NB4 (cell line): ENCODE results near the gene FCER2.
A peak's percentile ranks its signal among the peaks of the same experiment; 100 is the strongest.

Source experiments
- DNase-seq: peaks from one replicate; pipeline ENCODE4 v3.0.0; 2010; ENCODE audit warnings: low read depth
- H3K4me3 ChIP-seq: one replicate; pipeline ENCODE4 v1.5.1; 2011; ENCODE audit warnings: mild to moderate bottlenecking, low read depth, low read length, moderate library complexity
- CTCF ChIP-seq: IDR thresholded peaks from one replicate; pipeline ENCODE4 v1.5.1; 2012; ENCODE audit warnings: low read depth, low read length
- MAX ChIP-seq: IDR thresholded peaks from 2 replicates; pipeline ENCODE4 v1.6.1; 2011; ENCODE audit warnings: low read depth, low read length
- MYC ChIP-seq: IDR thresholded peaks from 2 replicates; pipeline ENCODE4 v1.6.1; 2011; ENCODE audit warnings: low read depth, low read length
- POLR2A ChIP-seq: IDR thresholded peaks from 2 replicates; pipeline ENCODE4 v1.6.1; 2011; ENCODE audit warnings: mild to moderate bottlenecking; ENCODE audit not compliant: insufficient read length; ENCODE audit errors: extremely low read depth

FCER2 gene

GRCh38 chr19:7658219-7658686 lies 43.7 kb downstream of the FCER2 start:
- TF ChIP-seq MYC (no peak), CTCF (no peak), POLR2A (no peak), MAX (no peak)
- no peak for DNase-seq
- no peak overlapping the region for H3K4me3 ChIP-seq

GRCh38 chr19:7657131-7657751 lies 44.7 kb downstream of the FCER2 start:
- H3K4me3 ChIP-seq: peak overlapping the region; percentile 23
- TF ChIP-seq MYC: peak; percentile 36; the same call in 1 of the 2 replicates
- TF ChIP-seq MAX: no peak; the same call in none of the 2 replicates
- peak; percentile 95 for DNase-seq

- H3K4me3 ChIP-seq: no peak overlapping the region
- DNase-seq: peak; percentile 84
- TF ChIP-seq CTCF: no peak
- TF ChIP-seq POLR2A: no peak
- 0 out of 2 replicates have a peak, but pooled peaks have one; percentile 12 for TF ChIP-seq MYC
- TF ChIP-seq MAX: no peak
Measured at GRCh38 chr19:7655581-7655980, 46.4 kb downstream of the FCER2 start.

GRCh38 chr19:7654401-7654800 lies 47.5 kb downstream of the FCER2 start:
- no peak for DNase-seq
- no peak for TF ChIP-seq CTCF
- no peak for TF ChIP-seq POLR2A
- TF ChIP-seq MAX: no peak
- TF ChIP-seq MYC: no peak
- no peak overlapping the region for H3K4me3 ChIP-seq

GRCh38 chr19:7652061-7652641 lies 49.8 kb downstream of the FCER2 start:
- DNase-seq: peak; percentile 99
- no peak overlapping the region for H3K4me3 ChIP-seq
- TF ChIP-seq MAX (peak; percentile 69), POLR2A (no peak), CTCF (peak; percentile 97), MYC (peak; percentile 82)

GRCh38 chr19:7650148-7650547 lies 51.8 kb downstream of the FCER2 start:
- no peak for TF ChIP-seq MAX
- TF ChIP-seq POLR2A: no peak
- no peak overlapping the region for H3K4me3 ChIP-seq
- DNase-seq: no peak
